ENCODE measurements around the gene RAB7B.

RAB7B gene

DNA sequence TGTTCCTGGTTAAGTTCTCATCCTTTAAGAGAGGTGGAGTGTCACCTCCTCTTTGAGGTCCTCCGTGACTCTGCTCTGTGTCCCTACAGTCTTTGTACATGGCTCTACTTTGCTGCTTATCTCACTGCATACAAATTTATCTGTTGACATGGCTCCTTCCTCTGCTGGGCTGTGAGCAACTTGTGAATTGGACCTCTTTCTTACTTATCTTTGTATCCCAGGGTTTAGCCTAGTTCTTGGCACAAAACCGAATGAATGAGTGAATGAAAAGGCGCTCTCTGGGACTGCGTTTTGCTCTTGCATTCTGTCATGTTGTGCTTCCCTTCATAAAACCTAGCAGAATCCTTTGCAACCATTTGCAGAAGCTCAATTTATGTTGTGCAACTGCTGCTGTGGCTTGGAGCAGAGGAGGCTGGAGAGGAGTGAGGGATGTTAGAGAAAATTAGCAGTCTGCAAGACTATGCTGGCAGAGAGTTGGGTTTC, 72.4 kb downstream of the RAB7B start:
- DNase-seq (ENCODE audit: low read depth), result no peak
- TF ChIP-seq, protein P1, sequence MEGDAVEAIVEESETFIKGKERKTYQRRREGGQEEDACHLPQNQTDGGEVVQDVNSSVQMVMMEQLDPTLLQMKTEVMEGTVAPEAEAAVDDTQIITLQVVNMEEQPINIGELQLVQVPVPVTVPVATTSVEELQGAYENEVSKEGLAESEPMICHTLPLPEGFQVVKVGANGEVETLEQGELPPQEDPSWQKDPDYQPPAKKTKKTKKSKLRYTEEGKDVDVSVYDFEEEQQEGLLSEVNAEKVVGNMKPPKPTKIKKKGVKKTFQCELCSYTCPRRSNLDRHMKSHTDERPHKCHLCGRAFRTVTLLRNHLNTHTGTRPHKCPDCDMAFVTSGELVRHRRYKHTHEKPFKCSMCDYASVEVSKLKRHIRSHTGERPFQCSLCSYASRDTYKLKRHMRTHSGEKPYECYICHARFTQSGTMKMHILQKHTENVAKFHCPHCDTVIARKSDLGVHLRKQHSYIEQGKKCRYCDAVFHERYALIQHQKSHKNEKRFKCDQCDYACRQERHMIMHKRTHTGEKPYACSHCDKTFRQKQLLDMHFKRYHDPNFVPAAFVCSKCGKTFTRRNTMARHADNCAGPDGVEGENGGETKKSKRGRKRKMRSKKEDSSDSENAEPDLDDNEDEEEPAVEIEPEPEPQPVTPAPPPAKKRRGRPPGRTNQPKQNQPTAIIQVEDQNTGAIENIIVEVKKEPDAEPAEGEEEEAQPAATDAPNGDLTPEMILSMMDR (conservative IDR thresholded peaks at IDR 0.05; ENCODE audit: low read depth, low read length), result no peak
- H3K4me3 ChIP-seq (ENCODE audit: low read depth, low read length), result no peak overlapping the region

GRCh38 chr1:205930195-205930577, 73.0 kb downstream of the RAB7B start:
- TF ChIP-seq, protein P1 (conservative IDR thresholded peaks at IDR 0.05; ENCODE audit: low read depth, low read length), result no peak
- no peak overlapping the region for H3K4me3 ChIP-seq (ENCODE audit: low read depth, low read length)
- DNase-seq (ENCODE audit: low read depth), result no peak

GRCh38 chr1:205929496-205930194, 73.5 kb downstream of the RAB7B start:
- no peak overlapping the region for H3K4me3 ChIP-seq (ENCODE audit: low read depth, low read length)
- DNase-seq (ENCODE audit: low read depth), result no peak

GRCh38 chr1:205928317-205928716, 74.9 kb downstream of the RAB7B start:
- no peak for DNase-seq (ENCODE audit: low read depth)
- H3K4me3 ChIP-seq (ENCODE audit: low read depth, low read length), result no peak overlapping the region
- TF ChIP-seq, protein P1 (conservative IDR thresholded peaks at IDR 0.05; ENCODE audit: low read depth, low read length), result no peak

More at GRCh38 chr1:205929496-205930194, 73.5 kb downstream of the RAB7B start:
- TF ChIP-seq, protein P1 (conservative IDR thresholded peaks at IDR 0.05; ENCODE audit: low read depth, low read length), result no peak

- DNase-seq (ENCODE audit: low read depth), result no peak
- no peak overlapping the region for H3K4me3 ChIP-seq (ENCODE audit: low read depth, low read length)
- TF ChIP-seq, protein P1 (conservative IDR thresholded peaks at IDR 0.05; ENCODE audit: low read depth, low read length), result no peak
These were observed 75.5 kb downstream of the RAB7B start for GRCh38 chr1:205927676-205928075.

GRCh38 chr1:205927247-205927646, 75.9 kb downstream of the RAB7B start:
- DNase-seq (ENCODE audit: low read depth), result no peak
- no peak overlapping the region for H3K4me3 ChIP-seq (ENCODE audit: low read depth, low read length)
- TF ChIP-seq, protein P1 (conservative IDR thresholded peaks at IDR 0.05; ENCODE audit: low read depth, low read length), result no peak
